ENCODE measurements around the gene KLK1.

DNA sequence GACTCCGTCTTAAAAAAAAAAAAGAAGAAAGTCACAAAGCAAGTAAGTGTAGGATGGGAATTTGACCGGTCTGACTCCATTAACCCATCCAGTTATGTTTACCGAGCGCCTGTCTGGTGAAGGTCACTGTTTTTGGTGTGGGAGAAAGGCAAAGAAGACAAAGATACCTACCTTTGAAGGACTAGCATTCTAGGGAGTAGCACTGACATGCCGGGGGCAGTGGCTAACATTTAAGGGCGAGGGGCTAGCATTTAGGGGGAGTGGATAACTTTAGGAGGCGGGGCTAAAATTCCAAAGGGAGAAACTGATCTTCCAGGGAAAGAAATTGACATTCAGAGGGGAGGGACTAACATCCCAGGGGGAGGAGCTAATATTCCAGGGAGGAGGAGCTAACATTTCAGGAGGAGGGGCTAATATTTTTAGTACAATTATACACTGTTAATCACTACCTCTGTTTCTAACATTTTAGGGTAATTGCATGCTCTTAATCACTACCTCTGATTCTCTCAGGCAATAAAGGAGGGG is 44.6 kb downstream of the KLK1 start:
- TF ChIP-seq POLR2A (IDR thresholded peaks at IDR 0.05; ENCODE audit: low read depth, low read length) (no peak), POLR2AphosphoS5 (IDR thresholded peaks at IDR 0.05; ENCODE audit: low read depth, low read length) (no peak), TAF1 (IDR thresholded peaks at IDR 0.05; ENCODE audit: low read depth, low read length) (no peak), SPI1 (IDR thresholded peaks at IDR 0.05; ENCODE audit: low read depth, low read length) (no peak), PAX5 (IDR thresholded peaks at IDR 0.05; ENCODE audit: insufficient read depth, low read length, severe bottlenecking) (no peak), POU2F2 (IDR thresholded peaks at IDR 0.05; ENCODE audit: low read depth, low read length) (no peak)
